Activated CD8-positive, alpha-beta memory T cell treated with anti-CD3 and anti-CD28 coated beads, Interleukin-2, amount 50 U/mL, for 24 hours (primary cell): ENCODE data around the gene SH3RF3.
"Not testable (repeated sequence)": the region's sequence is repeated elsewhere in the genome, so short reads cannot be mapped to it uniquely, and the experiment has no call there.

Source experiments
- DNase-seq: peaks from one replicate; pipeline ENCODE4 v3.0.0-alpha.2; 2020; ENCODE audit errors: extremely low read depth

Gene SH3RF3

DNA sequence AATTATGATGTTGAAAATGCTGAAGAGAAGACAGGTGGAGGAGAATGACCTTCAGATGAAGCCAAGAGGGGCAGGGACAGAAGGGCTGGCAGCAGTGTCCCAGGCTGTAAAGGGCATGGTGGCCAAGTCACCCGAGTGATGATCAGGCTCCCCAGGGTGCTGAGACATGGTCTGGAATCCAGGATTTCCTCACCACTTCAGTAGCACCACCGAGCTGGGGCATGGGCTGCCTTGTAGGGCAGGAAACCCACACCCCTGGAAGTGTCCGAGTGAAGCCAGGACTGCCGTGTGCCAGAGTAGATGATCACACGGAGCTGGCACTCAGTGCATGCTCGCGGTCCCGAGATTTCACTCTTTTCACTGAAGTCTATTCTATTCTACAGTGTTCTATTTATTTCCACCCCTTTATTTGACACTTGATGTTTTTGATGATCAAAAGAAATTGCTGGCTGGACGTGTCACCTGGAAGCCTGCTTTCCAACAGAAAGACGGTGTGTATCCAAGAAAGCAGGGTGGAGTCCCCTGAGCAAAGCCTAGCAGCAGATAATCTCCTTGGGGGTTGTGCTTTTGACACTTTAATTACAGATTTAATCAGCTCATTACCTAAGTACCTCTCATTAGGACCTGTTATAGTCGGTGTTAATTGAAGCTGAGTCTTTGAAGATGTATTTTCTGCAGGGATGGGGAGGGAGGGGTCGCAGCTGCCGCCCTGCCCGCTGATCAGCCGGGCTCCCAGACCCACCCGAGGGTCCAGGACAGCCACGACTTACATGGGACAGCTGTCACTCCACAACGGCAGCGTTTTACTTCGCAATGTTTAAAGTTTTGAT, 392.4 kb downstream of the SH3RF3 start:
- DNase-seq = no peak

DNA sequence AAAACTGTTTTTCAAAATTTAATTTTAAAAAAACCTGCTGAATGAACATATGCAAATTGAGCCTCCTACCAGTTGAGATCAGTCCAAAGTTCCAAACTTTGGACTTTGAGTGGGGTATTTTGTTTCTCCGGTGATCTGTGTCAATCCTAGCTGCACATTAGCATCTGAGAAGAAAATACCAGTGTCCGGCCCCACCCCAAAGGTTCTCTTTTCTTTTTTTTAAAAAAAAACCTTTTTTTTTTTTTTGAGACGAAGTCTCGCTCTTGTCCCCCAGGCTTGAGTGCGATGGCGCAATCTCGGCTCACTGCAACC, 393.0 kb downstream of the SH3RF3 start:
- DNase-seq = no peak

DNA sequence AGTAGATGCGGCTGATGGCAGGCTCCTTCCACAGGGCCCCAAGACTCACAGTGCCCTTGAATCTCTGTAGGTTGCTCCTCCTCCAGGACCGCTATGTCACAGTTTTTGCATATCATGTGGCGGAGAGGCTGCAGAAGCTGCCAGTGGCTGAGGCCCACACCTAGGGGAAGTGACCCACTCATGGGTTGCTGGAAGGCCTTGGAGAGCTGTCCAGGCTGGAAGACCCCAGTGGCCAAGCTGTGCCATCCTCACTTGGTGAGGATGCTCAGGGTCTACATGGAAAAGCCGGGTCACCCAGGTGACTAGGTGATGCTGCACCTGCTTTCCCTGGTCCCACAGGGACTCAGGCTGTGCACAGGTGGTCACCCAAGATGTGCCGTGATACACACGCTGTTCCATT, 394.1 kb downstream of the SH3RF3 start:
- DNase-seq = no peak

DNA sequence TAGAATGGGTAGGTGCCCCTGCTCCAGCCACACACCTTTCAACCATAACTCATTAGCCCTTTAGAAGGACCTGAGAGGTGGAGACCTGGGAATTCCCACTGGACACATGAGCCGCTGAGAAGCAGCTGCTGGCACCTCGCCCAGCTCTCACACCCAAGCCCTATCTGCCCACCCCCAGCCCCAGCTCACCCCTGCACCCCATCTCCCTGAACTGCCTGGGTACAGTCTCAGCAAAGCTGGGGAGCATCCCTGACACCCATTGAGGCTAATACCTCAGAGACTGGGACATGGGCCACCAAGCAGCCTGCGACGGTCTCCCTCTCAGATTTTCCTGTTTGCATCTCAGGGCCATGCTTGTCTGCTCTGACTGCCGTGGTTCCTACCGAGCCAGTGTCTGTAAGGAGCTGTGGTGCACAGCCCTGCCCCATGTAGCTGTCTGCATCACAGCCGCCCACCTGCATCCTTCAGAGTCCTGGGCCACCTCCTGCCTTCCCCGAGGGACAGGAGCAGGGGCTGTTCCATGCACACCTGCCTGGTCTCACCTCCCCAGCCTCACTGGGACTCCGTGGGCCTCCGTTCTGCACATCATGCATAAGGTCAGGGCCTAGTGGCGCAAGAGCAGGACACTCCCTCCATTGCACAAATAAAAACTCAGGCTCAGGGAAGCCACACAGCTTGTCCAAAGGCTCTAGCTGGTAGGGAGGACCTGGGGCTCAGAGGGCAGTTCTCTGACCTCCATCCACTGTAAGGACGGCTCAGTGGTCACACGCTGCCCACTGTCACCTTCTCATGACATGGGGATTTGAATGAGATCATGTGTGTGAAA, 394.7 kb downstream of the SH3RF3 start:
- no peak for DNase-seq

DNA sequence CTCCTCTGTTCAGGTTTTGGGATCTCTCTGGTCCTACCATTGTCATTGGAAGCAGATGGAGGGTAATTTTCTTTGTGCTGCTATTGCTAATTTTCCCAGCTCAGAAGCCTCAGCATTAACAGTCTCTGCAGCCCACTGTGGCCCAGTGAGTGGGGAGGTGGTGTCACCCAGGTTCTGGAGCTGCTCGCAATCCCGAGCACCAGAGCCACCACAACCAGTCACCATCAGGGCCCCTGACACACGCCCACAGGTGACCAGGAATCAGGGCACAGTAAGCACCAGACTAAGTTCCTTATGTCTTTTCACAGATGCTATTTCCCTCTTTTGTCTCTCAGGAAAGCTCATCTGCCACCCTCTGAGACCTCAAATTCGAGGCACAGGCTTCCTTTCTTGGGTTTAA, 396.8 kb downstream of the SH3RF3 start:
- no peak for DNase-seq

DNA sequence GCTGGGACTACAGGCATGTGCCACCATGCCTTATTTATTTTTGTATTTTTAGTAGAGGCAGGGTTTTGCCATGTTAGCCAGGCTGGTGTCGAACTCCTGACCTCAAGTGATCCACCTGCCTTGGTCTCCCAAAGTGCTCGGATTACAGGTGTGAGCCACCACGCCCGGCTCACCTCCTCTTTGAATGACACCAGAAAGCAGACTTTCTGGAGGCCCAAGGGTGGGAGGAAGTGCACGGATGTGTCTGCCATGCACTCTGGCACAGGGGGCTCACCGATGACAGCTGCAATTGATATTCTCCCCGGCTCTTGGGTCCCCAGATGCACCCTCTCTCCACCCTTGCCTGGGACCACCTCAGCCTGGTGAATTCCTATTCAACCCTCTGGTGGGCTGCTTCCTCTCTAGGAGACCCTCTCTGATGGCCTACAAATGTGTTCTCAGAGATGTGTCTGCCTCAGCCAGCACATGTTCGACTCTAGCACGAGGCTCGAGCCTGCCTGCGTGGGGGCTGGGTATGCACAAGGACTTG, 397.5 kb downstream of the SH3RF3 start:
- DNase-seq = no peak

DNA sequence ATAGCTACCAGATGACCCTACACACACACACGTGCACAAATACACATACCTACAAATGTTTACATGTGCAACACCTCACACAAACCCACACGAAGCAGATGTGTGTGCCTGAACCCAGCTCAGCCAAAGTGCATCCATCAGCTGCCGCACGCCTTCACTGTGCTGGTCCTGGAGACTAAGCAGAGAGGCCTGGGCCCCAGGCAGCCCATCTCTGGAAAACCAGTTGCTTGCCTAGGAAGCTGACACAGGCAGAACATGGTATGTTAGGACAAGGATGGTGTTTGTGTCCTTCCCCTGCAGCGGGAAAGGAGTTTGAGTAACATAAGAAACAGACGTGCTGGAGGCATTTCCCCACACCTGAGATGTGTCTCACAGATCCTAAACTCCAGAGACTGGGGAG, 398.1 kb downstream of the SH3RF3 start:
- no peak for DNase-seq

DNA sequence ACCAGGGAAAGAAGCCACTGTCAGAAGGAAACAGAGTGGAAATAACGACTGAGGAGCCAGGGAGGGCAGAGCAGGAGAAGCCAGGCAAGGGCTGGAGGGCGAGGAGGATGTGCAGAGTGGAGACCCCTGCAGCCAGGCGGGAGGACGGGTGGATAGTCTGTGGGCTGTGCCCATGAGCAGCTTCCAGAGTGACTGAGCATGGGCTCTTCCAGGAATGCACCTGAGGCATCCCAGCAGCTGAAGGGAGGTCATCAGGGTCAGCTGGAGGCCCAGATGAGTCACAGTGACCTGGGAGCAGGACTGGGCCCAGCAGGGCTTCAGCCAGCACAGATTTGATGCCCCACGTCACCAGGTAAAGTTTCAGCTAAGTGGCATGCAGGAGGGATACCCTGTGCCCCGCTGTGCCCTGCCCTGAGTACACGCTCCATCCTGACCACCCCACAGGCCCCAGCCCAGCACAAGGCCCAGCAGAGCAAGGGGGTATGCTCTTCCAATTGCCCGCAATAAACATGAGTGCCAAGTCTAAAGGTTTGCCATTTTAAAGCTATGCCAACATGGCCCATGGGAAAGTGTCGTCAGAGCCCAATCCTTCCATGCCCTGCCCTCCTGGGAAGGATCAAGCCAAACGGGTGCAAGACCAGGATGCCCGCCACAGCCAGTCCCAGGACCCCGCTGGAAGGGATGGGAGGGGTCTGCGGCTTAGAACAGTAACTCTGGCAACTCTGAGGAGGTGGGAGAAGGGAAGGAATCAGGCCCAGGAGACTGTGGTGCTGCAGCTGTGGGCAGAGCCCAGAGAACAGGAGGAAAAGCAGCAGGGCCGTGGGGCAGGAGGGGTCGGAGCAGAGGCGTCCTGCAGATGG, 399.1 kb downstream of the SH3RF3 start:
- no peak for DNase-seq

DNA sequence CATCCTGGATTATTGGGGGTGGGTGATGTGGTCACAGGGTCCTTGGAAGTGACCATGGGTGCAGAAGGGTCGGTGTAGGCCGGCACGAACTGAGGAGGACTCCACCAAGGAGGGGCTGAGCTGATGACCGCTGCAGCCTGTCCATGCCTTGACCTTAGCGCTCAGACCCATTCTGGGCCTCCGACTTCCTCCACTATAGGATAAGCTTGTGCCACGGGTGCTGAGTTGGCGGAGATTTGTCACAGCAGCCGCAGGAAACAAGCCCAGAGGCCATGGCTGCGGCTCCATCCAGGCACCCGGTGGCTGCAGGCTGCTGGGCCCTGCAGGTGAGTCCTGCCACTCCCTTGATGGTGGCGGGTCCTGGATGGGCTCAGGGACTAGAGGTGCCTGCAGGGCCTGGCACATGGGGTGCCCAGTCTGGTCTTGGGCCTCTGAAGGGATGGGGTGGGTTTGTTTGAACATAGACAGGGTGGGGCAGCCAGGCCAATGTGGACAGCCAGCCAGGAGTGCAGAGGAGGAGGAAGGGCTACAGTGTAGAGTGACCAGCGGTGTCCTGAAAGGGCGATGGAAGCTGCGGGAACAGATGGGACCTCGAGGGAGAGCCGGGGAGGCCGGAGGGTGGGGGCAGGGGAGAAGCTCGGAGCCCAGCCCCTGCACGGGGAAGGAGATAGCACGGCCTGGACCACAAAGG, 400.0 kb downstream of the SH3RF3 start:
- DNase-seq = no peak

DNA sequence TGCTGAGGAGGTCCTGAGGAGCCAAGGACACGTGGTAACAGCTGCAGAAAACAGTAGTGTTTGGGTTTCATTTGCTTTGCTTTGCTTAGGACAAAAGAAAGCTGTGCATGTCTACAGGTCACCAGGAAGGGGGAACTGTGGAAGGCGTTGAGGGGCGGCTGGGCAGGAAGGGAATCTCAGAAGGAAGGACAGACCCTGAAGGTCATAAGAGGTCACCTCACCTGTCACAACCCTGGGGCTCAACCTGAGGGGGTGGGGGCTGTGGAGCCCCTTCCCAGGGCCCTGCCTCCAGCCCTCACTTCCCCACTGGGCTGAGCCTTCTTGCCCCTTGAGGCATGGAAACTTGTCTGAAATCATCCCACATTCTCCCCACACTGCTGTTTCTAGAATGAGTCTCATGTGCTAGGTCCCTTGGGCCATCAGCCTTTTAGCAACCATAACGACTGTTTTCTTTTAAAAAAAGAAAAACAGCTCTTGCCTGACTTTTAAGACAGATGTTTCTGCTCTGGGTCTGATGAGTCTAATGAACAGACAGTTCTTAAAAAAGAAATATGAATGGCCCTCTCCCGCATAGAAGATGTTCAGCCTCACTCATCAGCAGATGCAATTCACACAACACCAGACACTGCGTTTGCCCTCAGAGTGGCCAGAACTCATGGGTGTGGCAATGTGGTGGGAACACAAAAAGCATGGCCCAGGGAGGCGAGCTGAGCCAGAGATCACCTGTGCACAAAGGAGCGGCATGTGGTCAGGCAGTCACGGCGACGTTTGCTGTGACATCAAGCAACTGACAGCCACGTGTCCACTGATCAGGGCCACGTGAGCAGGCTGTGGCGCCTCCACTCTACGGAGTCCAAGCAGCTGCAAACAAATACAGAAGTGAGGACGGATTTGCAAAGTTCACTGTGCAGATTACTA, 400.8 kb downstream of the SH3RF3 start:
- no peak for DNase-seq

DNA sequence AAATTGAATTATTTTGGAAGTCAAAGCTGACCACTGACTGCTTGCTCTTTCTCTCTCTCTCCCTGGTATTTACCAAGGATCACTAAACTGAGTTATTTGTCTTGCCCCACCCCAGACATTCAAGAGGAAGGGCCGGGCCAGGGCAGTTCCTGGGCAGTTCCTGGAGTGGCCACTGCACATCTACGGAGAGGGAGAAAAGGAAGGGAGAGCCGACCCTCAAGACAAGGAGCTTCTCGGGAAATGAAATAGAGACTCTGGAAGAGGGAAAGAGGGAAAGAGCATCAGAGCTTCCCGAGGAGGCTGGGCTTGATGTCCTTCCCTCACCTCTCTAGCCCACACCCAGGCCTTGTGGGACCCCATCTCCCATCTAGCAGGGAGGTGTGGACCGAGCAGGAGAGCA, 401.7 kb downstream of the SH3RF3 start:
- no peak for DNase-seq

DNA sequence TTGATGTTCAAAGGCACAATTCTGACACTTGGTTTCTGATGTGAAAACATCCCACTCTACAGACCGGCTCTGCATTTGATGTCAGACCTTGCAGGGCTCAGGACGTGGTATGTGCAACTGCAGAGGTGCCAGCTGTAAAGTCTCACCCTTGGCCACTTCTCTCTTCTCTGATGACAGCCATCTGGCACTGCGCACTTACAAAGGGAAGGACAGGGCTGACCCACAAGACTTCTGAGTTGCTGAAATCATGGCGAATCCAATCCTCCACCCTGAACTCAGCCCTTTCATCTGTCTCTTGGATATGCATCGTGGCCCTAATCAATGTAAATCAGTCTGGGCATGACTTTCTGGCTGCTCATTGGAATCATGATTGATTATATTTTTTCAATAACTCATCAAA, 402.2 kb downstream of the SH3RF3 start:
- no peak for DNase-seq

DNA sequence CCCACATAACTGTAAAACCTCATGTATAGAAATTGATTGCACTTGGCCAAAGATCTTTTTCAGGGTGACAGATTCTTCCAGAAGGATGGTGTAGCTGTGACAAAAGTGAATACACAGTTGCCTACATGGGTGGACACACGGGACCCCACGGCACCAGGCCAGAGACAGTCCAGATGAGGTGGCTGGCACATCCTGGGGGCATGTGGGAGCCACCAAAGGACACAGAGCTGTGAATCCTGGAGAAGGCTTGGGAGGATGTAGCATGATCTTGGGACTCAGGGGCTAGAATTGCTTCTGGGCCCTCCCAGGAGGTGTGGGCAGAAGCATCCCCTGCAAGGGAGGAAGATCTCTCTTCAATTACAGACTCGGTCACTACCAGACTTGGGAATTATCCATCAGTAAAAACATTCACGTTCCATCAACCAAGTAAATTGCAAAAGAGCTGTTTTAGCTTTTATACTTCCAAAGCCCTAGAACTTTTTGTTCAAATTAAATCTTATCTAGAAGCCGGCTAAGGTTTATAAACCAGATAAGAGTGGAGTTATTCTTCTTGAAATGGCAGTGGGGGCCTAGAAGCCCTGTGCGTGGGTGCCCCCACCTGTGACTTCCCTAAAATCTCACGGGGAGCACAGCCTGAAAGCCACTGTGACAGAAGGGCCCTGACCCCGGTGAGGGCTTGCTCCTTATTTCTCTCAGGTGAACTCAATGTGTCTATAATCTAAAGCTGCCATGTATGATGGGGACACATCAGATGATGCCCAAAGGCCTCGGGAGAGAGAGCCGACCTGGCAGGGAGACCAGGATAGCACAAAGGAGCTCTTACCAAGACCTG, 403.1 kb downstream of the SH3RF3 start:
- DNase-seq = no peak

DNA sequence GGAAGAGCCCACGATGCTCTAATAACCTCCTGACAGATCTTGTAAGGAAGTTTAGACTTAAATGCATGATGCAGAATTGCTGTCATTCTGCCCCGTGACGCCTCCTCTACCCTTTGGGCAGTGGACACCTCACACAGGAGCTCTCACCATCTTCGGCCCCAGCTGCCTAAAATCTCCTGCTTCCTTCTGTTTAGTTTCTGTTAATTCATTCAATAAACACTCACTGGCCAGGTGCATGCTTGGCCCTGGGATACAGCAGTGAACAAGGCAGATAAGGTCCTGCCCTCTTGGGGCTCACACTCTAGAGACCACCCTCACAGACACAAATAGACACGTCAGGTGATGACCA, 403.7 kb downstream of the SH3RF3 start:
- DNase-seq = no peak

DNA sequence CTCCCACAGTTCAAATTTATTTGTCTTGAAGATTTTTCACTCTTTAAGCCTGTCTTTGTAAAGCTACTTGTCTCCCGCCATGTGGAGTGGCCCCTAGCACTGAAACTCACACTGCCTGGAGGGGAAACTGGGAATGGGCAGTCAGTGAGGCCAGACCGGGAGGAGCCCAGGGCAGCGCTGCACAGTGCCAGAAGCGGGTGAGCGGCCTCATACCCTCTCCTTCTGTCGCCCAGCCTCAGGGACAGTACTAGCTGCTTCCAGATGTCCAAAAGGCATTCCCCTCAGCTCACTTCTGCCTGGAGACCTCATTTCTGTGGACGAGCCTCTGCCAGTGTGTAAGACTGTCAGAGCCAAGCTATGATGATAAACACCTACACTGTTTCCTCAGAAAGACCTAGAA, 404.8 kb downstream of the SH3RF3 start:
- no peak for DNase-seq

DNA sequence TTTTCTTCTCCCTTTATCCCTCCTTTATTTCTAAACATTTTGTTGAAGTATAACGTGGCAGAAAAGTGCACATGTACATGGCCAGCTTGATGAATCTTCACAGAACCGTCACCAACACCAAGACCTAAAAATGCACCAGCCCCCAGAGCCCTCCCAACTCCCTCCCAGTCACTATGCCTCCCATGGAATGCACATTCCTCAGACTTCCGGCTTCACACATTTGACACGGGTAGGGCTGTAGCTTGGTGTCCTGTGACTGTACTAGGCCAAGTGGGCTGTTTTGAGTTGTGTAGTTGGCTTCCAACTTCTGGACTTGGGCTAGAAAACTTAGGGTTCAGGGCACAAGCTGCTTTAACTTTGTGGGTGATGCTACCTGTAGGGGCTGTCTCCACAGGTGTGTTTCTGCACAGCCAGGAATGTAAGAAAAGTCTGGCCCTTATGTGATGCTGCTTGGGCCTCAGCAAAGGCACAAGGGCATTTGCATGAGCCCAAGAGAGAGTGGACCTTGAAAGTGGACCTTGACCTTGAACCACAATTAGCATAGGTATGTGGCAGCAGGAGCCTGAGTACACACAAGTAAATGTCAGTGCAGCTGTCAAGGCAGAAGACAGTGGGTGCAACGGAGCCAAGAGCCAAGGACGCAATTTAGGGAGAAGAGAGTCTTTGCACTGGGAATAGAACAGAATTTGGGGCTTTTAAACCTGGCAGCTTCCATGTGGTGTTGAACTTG, 406.4 kb downstream of the SH3RF3 start:
- no peak for DNase-seq

DNA sequence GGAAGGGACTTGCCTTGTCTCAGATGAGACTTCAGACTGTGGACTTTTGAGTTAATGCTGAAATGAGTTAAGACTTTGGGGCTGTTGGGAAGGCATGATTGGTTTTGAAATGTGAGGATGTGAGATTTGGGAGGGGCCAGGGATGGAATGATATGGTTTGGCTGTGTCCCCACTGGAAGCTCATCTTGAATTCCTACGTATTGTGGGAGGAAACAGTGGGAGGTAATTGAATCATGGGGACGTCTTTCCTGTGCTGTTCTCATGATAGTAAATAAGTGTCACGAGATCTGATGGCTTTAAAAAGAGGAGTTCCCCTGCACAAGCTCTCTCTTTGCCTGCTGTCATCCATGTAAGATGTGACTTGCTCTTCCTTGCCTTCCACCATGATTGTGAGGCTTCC, 407.6 kb downstream of the SH3RF3 start:
- DNase-seq = not testable (repeated sequence)

DNA sequence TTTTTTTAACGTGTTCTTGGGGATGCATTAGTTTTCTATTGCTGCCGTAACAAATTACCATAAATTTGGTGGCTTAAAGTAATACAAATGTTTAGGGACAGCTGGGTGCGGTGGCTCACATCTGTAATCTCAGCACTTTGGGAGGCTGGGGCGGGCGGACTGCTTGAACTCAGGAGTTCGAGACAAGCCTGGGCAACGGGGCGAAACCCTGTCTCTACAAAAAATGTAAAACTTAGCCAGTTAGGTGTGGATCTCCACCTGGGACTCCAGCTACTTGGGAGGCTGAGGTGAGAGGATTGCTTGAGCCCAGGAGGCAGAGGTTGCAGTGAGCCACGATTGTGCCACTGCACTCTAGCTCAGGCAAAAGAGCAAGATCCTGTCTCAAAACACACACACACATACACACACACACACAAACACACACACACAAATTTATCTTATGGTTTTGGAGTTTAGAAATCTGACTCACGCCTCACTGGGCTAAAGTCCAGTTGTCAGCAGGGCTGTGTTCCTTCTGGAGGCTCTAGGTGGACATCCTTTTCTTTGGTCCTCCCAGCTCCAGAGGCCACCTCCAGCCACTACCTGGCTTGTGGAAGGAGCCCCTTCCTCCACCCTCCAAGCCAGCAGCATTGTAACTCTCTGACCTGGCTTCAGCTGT, 408.7 kb downstream of the SH3RF3 start:
- no peak for DNase-seq
